Astrocyte (in vitro differentiated cells and primary cell): ENCODE data around the gene TMEM63A. TPM values are rescaled to one million over a fixed set of nuclear protein-coding genes. Genes with fewer than 3 reads are reported as not detected.

Source experiments
- DNase-seq: peaks from one replicate; pipeline ENCODE4 v3.0.0-alpha.2; 2010; ENCODE audit warnings: low read depth
- FAIRE-seq: peaks from 2 replicates; lab custom pipeline; 2011; peaks lifted over from hg19 to GRCh38; lab: Jason Lieb, UNC
- H2AFZ ChIP-seq: 2 replicates; pipeline ENCODE4 v1.6.0; 2012; ENCODE audit warnings: low read depth, low read length, inconsistent platforms
- H3K27ac ChIP-seq: 2 replicates; pipeline ENCODE4 v1.5.1; 2011; ENCODE audit warnings: low read depth, low read length, inconsistent platforms
- H3K27me3 ChIP-seq: 2 replicates; pipeline ENCODE4 v1.6.0; 2011; ENCODE audit warnings: low read length, inconsistent platforms; ENCODE audit not compliant: insufficient read depth
- H3K36me3 ChIP-seq: 2 replicates; pipeline ENCODE4 v1.5.1; 2011; ENCODE audit warnings: low read length, inconsistent platforms; ENCODE audit not compliant: insufficient read depth
- H3K4me1 ChIP-seq: 2 replicates; pipeline ENCODE4 v1.5.1; 2011; ENCODE audit warnings: low read length, inconsistent platforms; ENCODE audit not compliant: insufficient read depth
- H3K4me2 ChIP-seq: 2 replicates; pipeline ENCODE4 v1.6.0; 2012; ENCODE audit warnings: low read length, inconsistent platforms
- H3K4me3 ChIP-seq: 2 replicates; pipeline ENCODE4 v1.5.1; 2011; ENCODE audit warnings: low read depth, mild to moderate bottlenecking, low read length, inconsistent platforms; ENCODE audit not compliant: insufficient read depth
- H3K79me2 ChIP-seq: 2 replicates; pipeline ENCODE4 v1.6.0; 2012; ENCODE audit warnings: mild to moderate bottlenecking, low read length, inconsistent platforms; ENCODE audit not compliant: insufficient read depth
- H3K9ac ChIP-seq: 2 replicates; pipeline ENCODE4 v1.6.0; 2012; ENCODE audit warnings: mild to moderate bottlenecking, low read length, inconsistent platforms
- H3K9me3 ChIP-seq: 2 replicates; pipeline ENCODE4 v1.5.1; 2012; ENCODE audit warnings: low read depth, mild to moderate bottlenecking, low read length, inconsistent platforms; ENCODE audit not compliant: insufficient read depth
- H4K20me1 ChIP-seq: 2 replicates; pipeline ENCODE4 v1.6.0; 2012; ENCODE audit warnings: low read length, inconsistent platforms; ENCODE audit not compliant: insufficient read depth
- H3K27ac Mint-ChIP-seq: one replicate; pipeline ENCODE4 v1.8.0; 2021; ENCODE audit warnings: mild to moderate bottlenecking, mixed read lengths; ENCODE audit not compliant: unreplicated experiment
- H3K27me3 Mint-ChIP-seq: one replicate; pipeline ENCODE4 v1.8.0; 2021; ENCODE audit warnings: low read depth, mixed read lengths; ENCODE audit not compliant: unreplicated experiment
- H3K36me3 Mint-ChIP-seq: one replicate; pipeline ENCODE4 v1.8.0; 2021; ENCODE audit warnings: low read depth, mixed read lengths; ENCODE audit not compliant: unreplicated experiment
- H3K4me1 Mint-ChIP-seq: one replicate; pipeline ENCODE4 v1.8.0; 2021; ENCODE audit warnings: low read depth, mixed read lengths; ENCODE audit not compliant: unreplicated experiment
- H3K4me3 Mint-ChIP-seq: one replicate; pipeline ENCODE4 v1.8.0; 2021; ENCODE audit warnings: mild to moderate bottlenecking, moderate library complexity, mixed read lengths; ENCODE audit not compliant: unreplicated experiment
- H3K9me3 Mint-ChIP-seq: one replicate; pipeline ENCODE4 v1.8.0; 2021; ENCODE audit warnings: mild to moderate bottlenecking, mixed read lengths; ENCODE audit not compliant: unreplicated experiment
- CTCF ChIP-seq: IDR thresholded peaks from 2 replicates; pipeline ENCODE4 v1.5.1; 2011; ENCODE audit warnings: low read depth, mild to moderate bottlenecking, inconsistent platforms, low read length, moderate library complexity; ENCODE audit not compliant: insufficient read depth
- EZH2 ChIP-seq: IDR thresholded peaks from 2 replicates; pipeline ENCODE4 v1.6.1; 2012; ENCODE audit warnings: mild to moderate bottlenecking, low read length, inconsistent platforms; ENCODE audit not compliant: insufficient read depth
- total RNA-seq: library from RNA; stranded (reverse); gene quantifications from 2 replicates; pipeline ENCODE4 v1.2.1, GENCODE V29; 2021

Gene TMEM63A
- total RNA-seq, 1 donor from 2014 or later, result 28.7 TPM

GRCh38 chr1:225866061-225866837 is 15.9 kb downstream of the TMEM63A start:
- Histone ChIP-seq H3K9ac (no peak overlapping the region), H3K79me2 (no peaks in the 10 kb centered on the region), H3K4me1 (peaks cover 27% of the 10 kb centered on the region), H3K36me3 (peaks cover 4% of the 10 kb centered on the region), H3K27ac (peak overlapping the region; percentile 20), H2AFZ (no peak overlapping the region), H3K27me3 (no peaks in the 10 kb centered on the region), H3K4me2 (peak overlapping the region; percentile 55), H3K9me3 (no peaks in the 10 kb centered on the region), H3K4me3 (no peak overlapping the region), H4K20me1 (peaks cover 4% of the 10 kb centered on the region)
- no peak overlapping the region for H3K4me3 Mint-ChIP-seq
- no peak for TF ChIP-seq EZH2
- TF ChIP-seq CTCF, result no peak
- peaks cover 14% of the 10 kb centered on the region for H3K4me1 Mint-ChIP-seq
- no peak overlapping the region for H3K27ac Mint-ChIP-seq
- no peaks in the 10 kb centered on the region for H3K27me3 Mint-ChIP-seq
- FAIRE-seq (no peak), DNase-seq (peak; percentile 81)
- H3K36me3 Mint-ChIP-seq, result peaks cover 34% of the 10 kb centered on the region
- H3K9me3 Mint-ChIP-seq, result no peaks in the 10 kb centered on the region

- H3K27me3 ChIP-seq, result no peaks in the 10 kb centered on the region
- H3K79me2 ChIP-seq, result no peaks in the 10 kb centered on the region
- no peaks in the 10 kb centered on the region for H3K27me3 Mint-ChIP-seq
- peak overlapping the region; percentile 55 for H3K4me2 ChIP-seq
- H3K9me3 ChIP-seq, result no peaks in the 10 kb centered on the region
- H2AFZ ChIP-seq, result no peak overlapping the region
- H3K36me3 ChIP-seq, result peaks cover 4% of the 10 kb centered on the region
- TF ChIP-seq EZH2 (no peak), CTCF (no peak)
- no peak overlapping the region for H3K9ac ChIP-seq
- no peak overlapping the region for H3K4me3 Mint-ChIP-seq
- peaks cover 4% of the 10 kb centered on the region for H4K20me1 ChIP-seq
- H3K4me3 ChIP-seq, result no peak overlapping the region
- DNase-seq (no peak), FAIRE-seq (no peak)
- H3K27ac Mint-ChIP-seq, result no peak overlapping the region
- peak overlapping the region; percentile 20 for H3K27ac ChIP-seq
- H3K36me3 Mint-ChIP-seq, result peaks cover 30% of the 10 kb centered on the region
- no peaks in the 10 kb centered on the region for H3K9me3 Mint-ChIP-seq
- peaks cover 23% of the 10 kb centered on the region for H3K4me1 ChIP-seq
- peaks cover 11% of the 10 kb centered on the region for H3K4me1 Mint-ChIP-seq
Observed at GRCh38 chr1:225865514-225865913, 16.7 kb downstream of the TMEM63A start.

GRCh38 chr1:225863167-225863566 is 19.0 kb downstream of the TMEM63A start:
- Histone ChIP-seq H3K4me2 (no peak overlapping the region), H3K9me3 (no peaks in the 10 kb centered on the region), H3K79me2 (no peaks in the 10 kb centered on the region), H3K27ac (no peak overlapping the region), H3K36me3 (peaks cover 6% of the 10 kb centered on the region), H4K20me1 (peaks cover 4% of the 10 kb centered on the region), H3K9ac (no peak overlapping the region), H2AFZ (no peak overlapping the region), H3K4me1 (peaks cover 23% of the 10 kb centered on the region), H3K4me3 (no peak overlapping the region), H3K27me3 (no peaks in the 10 kb centered on the region)
- FAIRE-seq (no peak), DNase-seq (peak; percentile 29)
- peaks cover 11% of the 10 kb centered on the region for H3K4me1 Mint-ChIP-seq
- H3K9me3 Mint-ChIP-seq, result no peaks in the 10 kb centered on the region
- TF ChIP-seq EZH2, result no peak
- no peak for TF ChIP-seq CTCF
- peaks cover 26% of the 10 kb centered on the region for H3K36me3 Mint-ChIP-seq
- no peak overlapping the region for H3K27ac Mint-ChIP-seq
- H3K27me3 Mint-ChIP-seq, result no peaks in the 10 kb centered on the region
- no peak overlapping the region for H3K4me3 Mint-ChIP-seq
